HEK293 (cell line): ENCODE data around the gene RGSL1.

Experiments
- ZBTB1 ChIP-seq: fragments of 450-650 bp; formaldehyde crosslinking; IDR thresholded peaks from 2 replicates; pipeline ENCODE4 v1.5.1; 2016; ENCODE audit warnings: missing biosample characterization, missing genetic modification characterization
- ZNF48 ChIP-seq: fragments of 450-650 bp; formaldehyde crosslinking; IDR thresholded peaks from 2 replicates; pipeline ENCODE4 v1.5.1; 2016; ENCODE audit warnings: missing biosample characterization, missing genetic modification characterization
- TF ChIP-seq, protein P1 (sequence below): fragments of 450-650 bp; formaldehyde crosslinking; IDR thresholded peaks from 2 replicates; pipeline ENCODE4 v1.5.1; 2016; ENCODE audit warnings: missing biosample characterization, missing genetic modification characterization
- TF ChIP-seq, protein P2 (sequence below): fragments of 450-650 bp; formaldehyde crosslinking; IDR thresholded peaks from 2 replicates; pipeline ENCODE4 v1.5.1; 2016; ENCODE audit warnings: missing biosample characterization, missing genetic modification characterization

DNA sequence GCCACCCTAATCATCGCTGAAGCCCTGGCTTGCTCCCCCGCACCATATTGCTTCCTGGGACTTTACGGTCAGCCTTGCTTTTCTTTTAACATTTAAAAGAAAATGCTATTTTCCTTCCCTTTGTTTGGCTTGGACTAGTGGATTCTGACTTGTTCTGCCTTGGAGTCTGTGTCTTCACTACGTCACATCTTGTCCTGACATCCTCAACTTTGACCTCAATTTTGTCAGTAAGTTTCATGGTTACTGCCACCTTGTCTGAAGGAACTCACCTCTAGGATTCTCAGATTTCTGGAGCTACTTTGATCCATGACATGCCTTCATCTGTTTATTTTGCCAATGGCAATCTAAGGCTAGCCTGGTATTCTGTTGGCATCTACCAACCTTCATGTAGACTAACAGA lies 134.8 kb downstream of the RGSL1 start:
- TF ChIP-seq ZBTB1 (tag by site-specific recombination) (no peak), ZNF48 (no peak)
- TF ChIP-seq, protein P1, sequence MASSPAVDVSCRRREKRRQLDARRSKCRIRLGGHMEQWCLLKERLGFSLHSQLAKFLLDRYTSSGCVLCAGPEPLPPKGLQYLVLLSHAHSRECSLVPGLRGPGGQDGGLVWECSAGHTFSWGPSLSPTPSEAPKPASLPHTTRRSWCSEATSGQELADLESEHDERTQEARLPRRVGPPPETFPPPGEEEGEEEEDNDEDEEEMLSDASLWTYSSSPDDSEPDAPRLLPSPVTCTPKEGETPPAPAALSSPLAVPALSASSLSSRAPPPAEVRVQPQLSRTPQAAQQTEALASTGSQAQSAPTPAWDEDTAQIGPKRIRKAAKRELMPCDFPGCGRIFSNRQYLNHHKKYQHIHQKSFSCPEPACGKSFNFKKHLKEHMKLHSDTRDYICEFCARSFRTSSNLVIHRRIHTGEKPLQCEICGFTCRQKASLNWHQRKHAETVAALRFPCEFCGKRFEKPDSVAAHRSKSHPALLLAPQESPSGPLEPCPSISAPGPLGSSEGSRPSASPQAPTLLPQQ (tag by site-specific recombination): no peak
- TF ChIP-seq, protein P2, sequence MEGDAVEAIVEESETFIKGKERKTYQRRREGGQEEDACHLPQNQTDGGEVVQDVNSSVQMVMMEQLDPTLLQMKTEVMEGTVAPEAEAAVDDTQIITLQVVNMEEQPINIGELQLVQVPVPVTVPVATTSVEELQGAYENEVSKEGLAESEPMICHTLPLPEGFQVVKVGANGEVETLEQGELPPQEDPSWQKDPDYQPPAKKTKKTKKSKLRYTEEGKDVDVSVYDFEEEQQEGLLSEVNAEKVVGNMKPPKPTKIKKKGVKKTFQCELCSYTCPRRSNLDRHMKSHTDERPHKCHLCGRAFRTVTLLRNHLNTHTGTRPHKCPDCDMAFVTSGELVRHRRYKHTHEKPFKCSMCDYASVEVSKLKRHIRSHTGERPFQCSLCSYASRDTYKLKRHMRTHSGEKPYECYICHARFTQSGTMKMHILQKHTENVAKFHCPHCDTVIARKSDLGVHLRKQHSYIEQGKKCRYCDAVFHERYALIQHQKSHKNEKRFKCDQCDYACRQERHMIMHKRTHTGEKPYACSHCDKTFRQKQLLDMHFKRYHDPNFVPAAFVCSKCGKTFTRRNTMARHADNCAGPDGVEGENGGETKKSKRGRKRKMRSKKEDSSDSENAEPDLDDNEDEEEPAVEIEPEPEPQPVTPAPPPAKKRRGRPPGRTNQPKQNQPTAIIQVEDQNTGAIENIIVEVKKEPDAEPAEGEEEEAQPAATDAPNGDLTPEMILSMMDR: no peak
